SK-N-SH treated with all-trans-retinoic acid at 6 μM for 48 hours (cell line): ENCODE measurements around the gene CTNNA3.

Source experiments
- ATAC-seq: fragments of 200-7000 bp; cut with Tn5 transposase; 3 replicates; pipeline ENCODE4 v1.9.1; 2020; ENCODE audit warnings: mild to moderate bottlenecking, moderate library complexity
- ARNTL ChIP-seq: fragments of 450-650 bp; formaldehyde crosslinking; IDR thresholded peaks from 2 replicates; pipeline ENCODE4 v1.5.0; 2020; ENCODE audit warnings: low read depth, mild to moderate bottlenecking, moderate library complexity, borderline replicate concordance
- BACH2 ChIP-seq: fragments of 250-450 bp; sonication (Bioruptor Pico); IDR thresholded peaks from 2 replicates; pipeline ENCODE4 v1.9.0; 2021; ENCODE audit warnings: mild to moderate bottlenecking, borderline replicate concordance
- CREB5 ChIP-seq: fragments of 250-450 bp; sonication (Bioruptor Pico); IDR thresholded peaks from 2 replicates; pipeline ENCODE4 v1.5.1; 2020; ENCODE audit warnings: low read depth, mild to moderate bottlenecking, moderate library complexity
- CSDC2 ChIP-seq: fragments of 250-450 bp; sonication (Bioruptor Pico); IDR thresholded peaks from 2 replicates; pipeline ENCODE4 v1.5.0; 2020; ENCODE audit warnings: mild to moderate bottlenecking, moderate library complexity
- CSRNP3 ChIP-seq: fragments of 250-450 bp; sonication (Bioruptor Pico); IDR thresholded peaks from 2 replicates; pipeline ENCODE4 v1.5.1; 2021; ENCODE audit warnings: mild to moderate bottlenecking, moderate library complexity
- ESRRG ChIP-seq: fragments of 250-450 bp; sonication (Bioruptor Pico); IDR thresholded peaks from 2 replicates; pipeline ENCODE4 v1.6.1; 2021; ENCODE audit warnings: mild to moderate bottlenecking
- GLIS3 ChIP-seq: fragments of 250-450 bp; sonication (Bioruptor Pico); IDR thresholded peaks from 2 replicates; pipeline ENCODE4 v1.5.0; 2020; ENCODE audit warnings: mild to moderate bottlenecking, moderate library complexity
- ISL1 ChIP-seq: fragments of 250-450 bp; sonication (Bioruptor Pico); IDR thresholded peaks from 2 replicates; pipeline ENCODE4 v2.1.2; 2022; ENCODE audit warnings: mild to moderate bottlenecking, moderate library complexity
- POU6F1 ChIP-seq: fragments of 250-450 bp; sonication (Bioruptor Pico); IDR thresholded peaks from 2 replicates; pipeline ENCODE4 v1.8.0; 2021; ENCODE audit warnings: low read depth, mild to moderate bottlenecking, moderate library complexity, borderline replicate concordance
- PPARA ChIP-seq: fragments of 250-450 bp; sonication (Bioruptor Pico); IDR thresholded peaks from 2 replicates; pipeline ENCODE4 v1.5.0; 2020; ENCODE audit warnings: mild to moderate bottlenecking, borderline replicate concordance
- RARB ChIP-seq: fragments of 250-450 bp; sonication (Bioruptor Pico); IDR thresholded peaks from 2 replicates; pipeline ENCODE4 v1.8.0; 2021; ENCODE audit warnings: mild to moderate bottlenecking, moderate library complexity
- SNAI2 ChIP-seq: fragments of 250-450 bp; sonication (Bioruptor Pico); IDR thresholded peaks from 2 replicates; pipeline ENCODE4 v1.5.0; 2020; ENCODE audit warnings: mild to moderate bottlenecking, moderate library complexity
- TCF4 ChIP-seq: fragments of 250-450 bp; sonication (Bioruptor Pico); IDR thresholded peaks from 2 replicates; pipeline ENCODE4 v1.8.0; 2021; ENCODE audit warnings: mild to moderate bottlenecking, moderate library complexity, borderline replicate concordance
- TOX ChIP-seq: fragments of 250-450 bp; sonication (Bioruptor Pico); IDR thresholded peaks from 2 replicates; pipeline ENCODE4 v1.8.0; 2021; ENCODE audit warnings: mild to moderate bottlenecking, moderate library complexity, borderline replicate concordance
- TSHZ2 ChIP-seq: fragments of 250-450 bp; sonication (Bioruptor Pico); IDR thresholded peaks from 2 replicates; pipeline ENCODE4 v1.5.0; 2020; ENCODE audit warnings: mild to moderate bottlenecking, moderate library complexity
- ZC3H10 ChIP-seq: fragments of 250-450 bp; sonication (Bioruptor Pico); IDR thresholded peaks from 2 replicates; pipeline ENCODE4 v1.5.1; 2021; ENCODE audit warnings: mild to moderate bottlenecking, moderate library complexity
- ZFP3 ChIP-seq: fragments of 250-450 bp; sonication (Bioruptor Pico); IDR thresholded peaks from 2 replicates; pipeline ENCODE4 v1.5.0; 2020; ENCODE audit warnings: mild to moderate bottlenecking, moderate library complexity
- ZFP30 ChIP-seq: fragments of 450-650 bp; formaldehyde crosslinking; IDR thresholded peaks from 2 replicates; pipeline ENCODE4 v1.5.0; 2022; ENCODE audit warnings: mild to moderate bottlenecking, moderate library complexity
- ZNF565 ChIP-seq: fragments of 450-650 bp; formaldehyde crosslinking; conservative IDR thresholded peaks from 2 replicates; pipeline ENCODE4 v1.5.0; 2020; ENCODE audit warnings: low read depth, mild to moderate bottlenecking, moderate library complexity
- ZNF70 ChIP-seq: fragments of 450-650 bp; formaldehyde crosslinking; IDR thresholded peaks from 2 replicates; pipeline ENCODE4 v1.5.0; 2020; ENCODE audit warnings: mild to moderate bottlenecking, moderate library complexity
- ZNF8 ChIP-seq: fragments of 450-650 bp; formaldehyde crosslinking; IDR thresholded peaks from 2 replicates; pipeline ENCODE4 v1.5.0; 2020; ENCODE audit warnings: mild to moderate bottlenecking, moderate library complexity

The CTNNA3 gene

GRCh38 chr10:66892871-66893270 is 803.1 kb downstream of the CTNNA3 start:
- no peak for ATAC-seq

GRCh38 chr10:66888237-66888636 is 807.8 kb downstream of the CTNNA3 start:
- no peak for ATAC-seq

More at GRCh38 chr10:66892871-66893270, 803.1 kb downstream of the CTNNA3 start:
- TF ChIP-seq TCF4 (CRISPR knock-in tag) (no peak), ZNF70 (CRISPR knock-in tag) (no peak), CSDC2 (no peak), ZNF8 (no peak), BACH2 (CRISPR knock-in tag) (no peak), ESRRG (CRISPR knock-in tag) (no peak), ZFP30 (CRISPR knock-in tag) (no peak), ZNF565 (CRISPR knock-in tag) (no peak), TSHZ2 (CRISPR knock-in tag) (no peak)

GRCh38 chr10:66886848-66887247 is 809.1 kb downstream of the CTNNA3 start:
- ATAC-seq: no peak
- TF ChIP-seq ZC3H10: no peak
- TF ChIP-seq TCF4 (CRISPR knock-in tag): no peak
- TF ChIP-seq TOX (CRISPR knock-in tag): no peak
- TF ChIP-seq RARB (CRISPR knock-in tag): no peak
- no peak for TF ChIP-seq GLIS3
- TF ChIP-seq ISL1 (CRISPR knock-in tag): no peak
- TF ChIP-seq ZFP30 (CRISPR knock-in tag): no peak
- TF ChIP-seq POU6F1: no peak
- TF ChIP-seq PPARA (CRISPR knock-in tag): no peak
- no peak for TF ChIP-seq ESRRG (CRISPR knock-in tag)
- TF ChIP-seq BACH2 (CRISPR knock-in tag): no peak
- no peak for TF ChIP-seq SNAI2 (CRISPR knock-in tag)
- TF ChIP-seq ZNF8: no peak
- no peak for TF ChIP-seq CREB5
- no peak for TF ChIP-seq CSRNP3 (CRISPR knock-in tag)

More at GRCh38 chr10:66888237-66888636, 807.8 kb downstream of the CTNNA3 start:
- TF ChIP-seq ZC3H10 (no peak), RARB (CRISPR knock-in tag) (no peak), ZFP3 (CRISPR knock-in tag) (no peak), BACH2 (CRISPR knock-in tag) (no peak), ZNF565 (CRISPR knock-in tag) (no peak), TSHZ2 (CRISPR knock-in tag) (no peak), ZNF8 (no peak), TOX (CRISPR knock-in tag) (no peak), TCF4 (CRISPR knock-in tag) (no peak), ARNTL (CRISPR knock-in tag) (no peak)
